HepG2 (cell line): ENCODE measurements around the gene PDZD2.

Experiments
- CTCF ChIP-seq: sonication (generic); formaldehyde crosslinking; IDR thresholded peaks from 2 replicates; pipeline ENCODE4 v1.5.0; 2020; ENCODE audit warnings: mild to moderate bottlenecking, missing genetic modification reagents, moderate library complexity
- DRAP1 ChIP-seq: IDR thresholded peaks from 2 replicates; pipeline ENCODE4 v1.6.1; 2016; ENCODE audit warnings: missing genetic modification reagents, missing compliant biosample characterization
- HOMEZ ChIP-seq: IDR thresholded peaks from 2 replicates; pipeline ENCODE4 v1.6.1; 2016; ENCODE audit warnings: low read depth
- JUN ChIP-seq: sonication (generic); formaldehyde crosslinking; IDR thresholded peaks from 2 replicates; pipeline ENCODE4 v1.4.0; 2020; ENCODE audit warnings: mild to moderate bottlenecking, missing genetic modification reagents
- MED13 ChIP-seq: sonication (generic); formaldehyde crosslinking; IDR thresholded peaks from 2 replicates; pipeline ENCODE4 v1.5.0; 2020; ENCODE audit warnings: missing genetic modification reagents
- RNF219 ChIP-seq: sonication (generic); formaldehyde crosslinking; IDR thresholded peaks from 2 replicates; pipeline ENCODE4 v1.5.0; 2020; ENCODE audit warnings: mild to moderate bottlenecking, missing genetic modification reagents
- ZBTB37 ChIP-seq: sonication (generic); formaldehyde crosslinking; IDR thresholded peaks from 2 replicates; pipeline ENCODE4 v1.4.0; 2020; ENCODE audit warnings: mild to moderate bottlenecking, missing genetic modification reagents
- ZNF34 ChIP-seq: sonication (generic); formaldehyde crosslinking; IDR thresholded peaks from 2 replicates; pipeline ENCODE4 v1.4.0; 2020; ENCODE audit warnings: mild to moderate bottlenecking, missing genetic modification reagents, borderline replicate concordance
- ZNF577 ChIP-seq: sonication (generic); formaldehyde crosslinking; IDR thresholded peaks from 2 replicates; pipeline ENCODE4 v1.4.0; 2020; ENCODE audit warnings: mild to moderate bottlenecking, low read depth, missing genetic modification reagents, borderline replicate concordance
- ZNF589 ChIP-seq: sonication (generic); formaldehyde crosslinking; conservative IDR thresholded peaks from 2 replicates; pipeline ENCODE4 v1.8.0; 2022; ENCODE audit warnings: mild to moderate bottlenecking, moderate library complexity, missing genetic modification reagents
- ZSCAN20 ChIP-seq: sonication (generic); formaldehyde crosslinking; IDR thresholded peaks from 2 replicates; pipeline ENCODE4 v1.4.0; 2020; ENCODE audit warnings: missing genetic modification reagents, mild to moderate bottlenecking, borderline replicate concordance

- no peak for TF ChIP-seq ZNF589 (CRISPR knock-in tag)
- TF ChIP-seq HOMEZ (CRISPR knock-in tag) = no peak
- no peak for TF ChIP-seq JUN (CRISPR knock-in tag)
- no peak for TF ChIP-seq ZNF34 (CRISPR knock-in tag)
- TF ChIP-seq DRAP1 (CRISPR knock-in tag) = no peak
- TF ChIP-seq ZNF577 (CRISPR knock-in tag) = no peak
- no peak for TF ChIP-seq ZBTB37 (CRISPR knock-in tag)
- no peak for TF ChIP-seq RNF219 (CRISPR knock-in tag)
- TF ChIP-seq ZSCAN20 = no peak
- TF ChIP-seq CTCF (CRISPR knock-in tag) = no peak
- TF ChIP-seq MED13 (CRISPR knock-in tag) = no peak
Observed at GRCh38 chr5:31656806-31657205, 17.9 kb downstream of the PDZD2 start.
